GM23338 (cell line): ENCODE data around the gene MACROD1. TPM values are rescaled to one million over a fixed set of nuclear protein-coding genes. Genes with fewer than 3 reads are reported as not detected.

Experiments
- ATAC-seq: fragments of 200-7000 bp; cut with Tn5 transposase; 3 replicates; pipeline ENCODE4 v1.9.1; 2020
- DNase-seq: peaks from one replicate; pipeline ENCODE4 v3.0.0-alpha.2; 2015; ENCODE audit warnings: low spot score
- H2AFZ ChIP-seq: fragments of 200-600 bp; sonication (generic); 2 replicates; pipeline ENCODE4 v1.8.0; 2016; ENCODE audit warnings: antibody characterized with exemption, mild to moderate bottlenecking, moderate library complexity
- H3F3A ChIP-seq: fragments of 200-600 bp; sonication (generic); replicated peaks from 2 replicates; pipeline ENCODE4 v1.8.0; 2017; ENCODE audit warnings: antibody characterized with exemption, mixed run types, low read depth
- H3K27ac ChIP-seq: fragments of 200-600 bp; sonication (generic); 2 replicates; pipeline ENCODE4 v1.6.1; 2016; ENCODE audit warnings: low read depth
- H3K27me3 ChIP-seq: fragments of 200-600 bp; sonication (generic); 2 replicates; pipeline ENCODE4 v1.8.0; 2016; ENCODE audit warnings: mild to moderate bottlenecking, mixed run types, moderate library complexity; ENCODE audit not compliant: insufficient read depth
- H3K36me3 ChIP-seq: fragments of 200-600 bp; sonication (generic); 2 replicates; pipeline ENCODE4 v1.8.0; 2016; ENCODE audit warnings: mild to moderate bottlenecking; ENCODE audit not compliant: insufficient read depth
- H3K4me1 ChIP-seq: fragments of 200-600 bp; sonication (generic); 2 replicates; pipeline ENCODE4 v1.8.0; 2016; ENCODE audit warnings: mild to moderate bottlenecking, moderate library complexity; ENCODE audit not compliant: insufficient read depth
- H3K4me2 ChIP-seq: fragments of 200-600 bp; sonication (generic); 2 replicates; pipeline ENCODE4 v1.7.1; 2017; ENCODE audit warnings: mixed run types
- H3K4me3 ChIP-seq: fragments of 200-600 bp; sonication (generic); 2 replicates; pipeline ENCODE4 v1.6.1; 2016; ENCODE audit warnings: mixed run types
- H3K79me2 ChIP-seq: fragments of 200-600 bp; sonication (generic); replicated peaks from 2 replicates; pipeline ENCODE4 v1.8.0; 2017; ENCODE audit warnings: mild to moderate bottlenecking; ENCODE audit not compliant: insufficient read depth
- H3K9me2 ChIP-seq: fragments of 200-600 bp; sonication (generic); 2 replicates; pipeline ENCODE4 v1.8.0; 2017; ENCODE audit not compliant: insufficient read depth
- H4K20me1 ChIP-seq: fragments of 200-600 bp; sonication (generic); replicated peaks from 2 replicates; pipeline ENCODE4 v1.8.0; 2017; ENCODE audit warnings: mild to moderate bottlenecking; ENCODE audit not compliant: insufficient read depth
- H3K27ac Mint-ChIP-seq: 2 replicates; pipeline ENCODE4 v1.8.0; 2020; ENCODE audit warnings: inconsistent platforms, mild to moderate bottlenecking, moderate library complexity, mixed read lengths
- H3K27me3 Mint-ChIP-seq: 3 replicates; pipeline ENCODE4 v1.8.0; 2022; ENCODE audit warnings: low read depth, mild to moderate bottlenecking, moderate library complexity, mixed read lengths, inconsistent platforms; ENCODE audit not compliant: insufficient read depth, poor library complexity
- H3K36me3 Mint-ChIP-seq: 3 replicates; pipeline ENCODE4 v1.8.0; 2021; ENCODE audit warnings: low read depth, mild to moderate bottlenecking, inconsistent platforms, moderate library complexity, mixed read lengths
- H3K4me1 Mint-ChIP-seq: 3 replicates; pipeline ENCODE4 v1.8.0; 2020; ENCODE audit warnings: mild to moderate bottlenecking, inconsistent platforms, mixed read lengths
- H3K4me3 Mint-ChIP-seq: 3 replicates; pipeline ENCODE4 v1.8.0; 2021; ENCODE audit warnings: moderate library complexity, mild to moderate bottlenecking, inconsistent platforms, mixed read lengths
- H3K9me3 Mint-ChIP-seq: 3 replicates; pipeline ENCODE4 v1.8.0; 2020; ENCODE audit warnings: moderate library complexity, mild to moderate bottlenecking, inconsistent platforms, mixed read lengths
- CREB1 ChIP-seq: fragments of 250-450 bp; sonication (Bioruptor Pico); IDR thresholded peaks from 2 replicates; pipeline ENCODE4 v1.5.0; 2020; ENCODE audit warnings: low read depth, mild to moderate bottlenecking, moderate library complexity
- ETS1 ChIP-seq: IDR thresholded peaks from 2 replicates; pipeline ENCODE4 v1.6.1; 2016; ENCODE audit warnings: antibody characterized with exemption
- EZH2 ChIP-seq: fragments of 200-600 bp; sonication (generic); IDR thresholded peaks from one replicate; pipeline ENCODE4 v1.8.0; 2017; ENCODE audit warnings: antibody characterized with exemption, mild to moderate bottlenecking, low read depth; ENCODE audit not compliant: unreplicated experiment
- EZH2phosphoT487 ChIP-seq: fragments of 200-600 bp; sonication (generic); IDR thresholded peaks from one replicate; pipeline ENCODE4 v1.8.1; 2018; ENCODE audit warnings: antibody characterized with exemption; ENCODE audit not compliant: unreplicated experiment
- JUNB ChIP-seq: IDR thresholded peaks from one replicate; pipeline ENCODE4 v1.6.1; 2016; ENCODE audit warnings: antibody characterized with exemption; ENCODE audit not compliant: unreplicated experiment
- NANOG ChIP-seq: IDR thresholded peaks from 2 replicates; pipeline ENCODE4 v1.6.1; 2016; ENCODE audit warnings: antibody characterized with exemption, borderline replicate concordance
- POLR2AphosphoS5 ChIP-seq: IDR thresholded peaks from 2 replicates; pipeline ENCODE4 v1.6.1; 2016; ENCODE audit warnings: antibody characterized with exemption, low read depth
- STAT1 ChIP-seq: IDR thresholded peaks from one replicate; pipeline ENCODE4 v1.6.1; 2016; ENCODE audit warnings: antibody characterized with exemption; ENCODE audit not compliant: unreplicated experiment
- ZNF114 ChIP-seq: fragments of 250-450 bp; sonication (Bioruptor Pico); IDR thresholded peaks from 2 replicates; pipeline ENCODE4 v1.5.0; 2020; ENCODE audit warnings: mild to moderate bottlenecking, moderate library complexity
- ZNF331 ChIP-seq: fragments of 250-450 bp; sonication (Bioruptor Pico); IDR thresholded peaks from 2 replicates; pipeline ENCODE4 v1.5.0; 2020; ENCODE audit warnings: low read depth, mild to moderate bottlenecking, moderate library complexity
- ZNF462 ChIP-seq: fragments of 250-450 bp; sonication (Bioruptor Pico); IDR thresholded peaks from 2 replicates; pipeline ENCODE4 v1.5.0; 2020; ENCODE audit warnings: mild to moderate bottlenecking, moderate library complexity
- polyA plus RNA-seq: library from polyadenylated mRNA; unstranded; fragments of >200 nt; fragmentation: Nextera tagmentation; extraction: Ambion mirVana; gene quantifications from 2 replicates; pipeline ENCODE4 v1.2.1, GENCODE V29; 2016
- total RNA-seq: library from RNA; depleted of rRNA; stranded (reverse); fragments of >200 nt; shearing (Covaris generic); gene quantifications from 2 replicates; pipeline ENCODE4 v1.2.3, GENCODE V29; 2014

Gene MACROD1
- total and polyA plus RNA-seq, 2 experiments from 2014 or later: 33.0 to 51.6 TPM

GRCh38 chr11:64121663-64122410, 44.1 kb downstream of the MACROD1 start:
- peaks cover 6% of the 10 kb centered on the region; the same call in 1 of the 2 replicates for H3K27me3 ChIP-seq
- no peaks in the 10 kb centered on the region for H3K9me2 ChIP-seq
- H3K27ac Mint-ChIP-seq: peak overlapping the region; percentile 68
- H3K27ac ChIP-seq: 0 out of 2 replicates have a peak overlapping the region, but pooled peaks have one; percentile 55
- H3K27me3 Mint-ChIP-seq: peaks cover 36% of the 10 kb centered on the region
- TF ChIP-seq STAT1: no peak
- no peak for TF ChIP-seq NANOG
- TF ChIP-seq JUNB: no peak
- TF ChIP-seq ZNF331 (CRISPR knock-in tag): no peak
- no peak for TF ChIP-seq CREB1 (CRISPR knock-in tag)
- no peak for TF ChIP-seq EZH2
- H3K4me2 ChIP-seq: peak overlapping the region; percentile 56
- ATAC-seq: peak; percentile 47
- no peaks in the 10 kb centered on the region for H3K36me3 ChIP-seq
- no peak overlapping the region for H2AFZ ChIP-seq
- H3K4me3 Mint-ChIP-seq: no peak overlapping the region
- no peaks in the 10 kb centered on the region for H3K36me3 Mint-ChIP-seq
- no peaks in the 10 kb centered on the region; the same call in 1 of the 2 replicates for H4K20me1 ChIP-seq
- no peaks in the 10 kb centered on the region for H3K9me3 Mint-ChIP-seq
- peaks cover 23% of the 10 kb centered on the region for H3K4me1 ChIP-seq
- H3K4me1 Mint-ChIP-seq: peaks cover 53% of the 10 kb centered on the region
- DNase-seq: no peak
- peaks cover 5% of the 10 kb centered on the region; the same call in 1 of the 2 replicates for H3F3A ChIP-seq
- H3K4me3 ChIP-seq: no peak overlapping the region
- no peaks in the 10 kb centered on the region for H3K79me2 ChIP-seq

- H2AFZ ChIP-seq: no peak overlapping the region
- no peaks in the 10 kb centered on the region for H3K9me2 ChIP-seq
- no peaks in the 10 kb centered on the region for H3K9me3 Mint-ChIP-seq
- no peaks in the 10 kb centered on the region; the same call in 1 of the 2 replicates for H4K20me1 ChIP-seq
- peaks cover 5% of the 10 kb centered on the region; the same call in 1 of the 2 replicates for H3F3A ChIP-seq
- no peaks in the 10 kb centered on the region for H3K36me3 Mint-ChIP-seq
- peak overlapping the region; percentile 56; the same call in 1 of the 2 replicates for H3K4me2 ChIP-seq
- peaks cover 46% of the 10 kb centered on the region for H3K4me1 Mint-ChIP-seq
- H3K27ac Mint-ChIP-seq: peak overlapping the region; percentile 68
- H3K79me2 ChIP-seq: no peaks in the 10 kb centered on the region
- H3K4me1 ChIP-seq: peaks cover 21% of the 10 kb centered on the region
- peaks cover 6% of the 10 kb centered on the region; the same call in 1 of the 2 replicates for H3K27me3 ChIP-seq
- no peak for DNase-seq
- no peaks in the 10 kb centered on the region for H3K36me3 ChIP-seq
- H3K27me3 Mint-ChIP-seq: peaks cover 31% of the 10 kb centered on the region
- H3K4me3 ChIP-seq: no peak overlapping the region
- H3K27ac ChIP-seq: 0 out of 2 replicates have a peak overlapping the region, but pooled peaks have one; percentile 55
- H3K4me3 Mint-ChIP-seq: no peak overlapping the region
- peak; percentile 5; the same call in 1 of the 3 replicates for ATAC-seq
- TF ChIP-seq ZNF462 (CRISPR knock-in tag): no peak
- no peak for TF ChIP-seq NANOG
- no peak for TF ChIP-seq ZNF114 (CRISPR knock-in tag)
- TF ChIP-seq STAT1: no peak
- TF ChIP-seq JUNB: no peak
- no peak for TF ChIP-seq ETS1
- no peak for TF ChIP-seq ZNF331 (CRISPR knock-in tag)
- no peak for TF ChIP-seq EZH2
- no peak for TF ChIP-seq CREB1 (CRISPR knock-in tag)
- TF ChIP-seq EZH2phosphoT487: no peak
- TF ChIP-seq POLR2AphosphoS5: no peak
These were observed 44.9 kb downstream of the MACROD1 start for GRCh38 chr11:64120951-64121569.
